GM12875 (cell line): ENCODE results near the gene SMIM9.
"Not testable (repeated sequence)": the region's sequence is repeated elsewhere in the genome, so short reads cannot be mapped to it uniquely, and the experiment has no call there.

Experiments used
- H3K4me3 ChIP-seq: one replicate; pipeline ENCODE4 v1.5.1; 2011; ENCODE audit warnings: low read depth, low read length, control low read depth
- CTCF ChIP-seq: IDR thresholded peaks from 2 replicates; pipeline ENCODE4 v1.5.1; 2011; ENCODE audit warnings: low read depth, mild to moderate bottlenecking, control low read depth, inconsistent platforms, low read length, moderate library complexity, borderline replicate concordance; ENCODE audit not compliant: insufficient read depth

Gene SMIM9

GRCh38 chrX:154834562-154834961 is at the start of gene SMIM9:
Gene SMIM9 (minus strand): TSS chrX:154834662. CDS start chrX:154830856, 3,806 bp downstream.
- no peak within 1 kb of the TSS for H3K4me3 ChIP-seq
- no peak for TF ChIP-seq CTCF

GRCh38 chrX:154884069-154884468 is 49.6 kb upstream of the SMIM9 start:
- H3K4me3 ChIP-seq, result not testable (repeated sequence)

- no peak overlapping the region for H3K4me3 ChIP-seq
- no peak for TF ChIP-seq CTCF
These were observed 38.9 kb upstream of the SMIM9 start for GRCh38 chrX:154873329-154873728.

- not testable (repeated sequence) for H3K4me3 ChIP-seq
These were observed 34.1 kb upstream of the SMIM9 start for GRCh38 chrX:154868522-154868921.

- no peak for TF ChIP-seq CTCF
- H3K4me3 ChIP-seq, result no peak overlapping the region
These were observed 20.8 kb upstream of the SMIM9 start for GRCh38 chrX:154855256-154855655.

GRCh38 chrX:154850957-154851611 is 16.6 kb upstream of the SMIM9 start:
- no peak overlapping the region for H3K4me3 ChIP-seq
- TF ChIP-seq CTCF, result no peak

- peak; percentile 20; the same call in 1 of the 2 replicates for TF ChIP-seq CTCF
- H3K4me3 ChIP-seq, result no peak overlapping the region
These were observed 6.4 kb upstream of the SMIM9 start for GRCh38 chrX:154840856-154841255.

- TF ChIP-seq CTCF, result no peak
- H3K4me3 ChIP-seq, result no peak overlapping the region
These were observed 1.7 kb upstream of the SMIM9 start for GRCh38 chrX:154836163-154836562.
